Mesenchymal stem cell (in vitro differentiated cells and primary cell): ENCODE data around the gene FADS1.

Source experiments
- DNase-seq: peaks from one replicate; pipeline ENCODE4 v3.0.0-alpha.2; 2013
- H2AFZ ChIP-seq: one replicate; pipeline ENCODE4 v1.6.1; 2013; ENCODE audit warnings: low read depth, mild to moderate bottlenecking, control low read depth, inconsistent platforms, low read length, moderate library complexity
- H2AK5ac ChIP-seq: 2 replicates; pipeline ENCODE4 v1.6.1; 2013; ENCODE audit warnings: low read length, moderate library complexity, mild to moderate bottlenecking, inconsistent platforms; ENCODE audit not compliant: severe bottlenecking
- H2BK120ac ChIP-seq: one replicate; pipeline ENCODE4 v1.6.1; 2013; ENCODE audit warnings: low read depth, mild to moderate bottlenecking, inconsistent platforms, low read length, moderate library complexity
- H2BK12ac ChIP-seq, 2 experiments: one replicate each; pipeline ENCODE4 v1.6.1; 2013; ENCODE audit warnings: inconsistent platforms in 2 of 2, low read length in 2 of 2, mild to moderate bottlenecking in 2 of 2, moderate library complexity in 2 of 2, control low read depth in 1 of 2
- H2BK15ac ChIP-seq: one replicate; pipeline ENCODE4 v1.6.1; 2013; ENCODE audit warnings: mild to moderate bottlenecking, low read depth, inconsistent platforms; ENCODE audit not compliant: poor library complexity, severe bottlenecking
- H2BK5ac ChIP-seq: 2 replicates; pipeline ENCODE4 v1.6.1; 2013; ENCODE audit warnings: low read depth, mild to moderate bottlenecking, low read length, control low read depth, inconsistent platforms; ENCODE audit not compliant: poor library complexity, severe bottlenecking
- H3K14ac ChIP-seq, 2 experiments: one replicate each; pipeline ENCODE4 v1.6.1; 2013; ENCODE audit warnings: inconsistent platforms in 2 of 2, low read length in 2 of 2, control low read depth in 1 of 2, mild to moderate bottlenecking in 1 of 2, moderate library complexity in 1 of 2
- H3K18ac ChIP-seq, 2 experiments: one replicate each; pipeline ENCODE4 v1.6.1; 2013; ENCODE audit warnings: inconsistent platforms in 2 of 2, low read length in 2 of 2, control low read depth in 1 of 2, low read depth in 1 of 2, mild to moderate bottlenecking in 1 of 2
- H3K23ac ChIP-seq, 2 experiments: one replicate each; pipeline ENCODE4 v1.6.1; 2013; ENCODE audit warnings: inconsistent platforms in 2 of 2, low read length in 2 of 2, mild to moderate bottlenecking in 2 of 2, moderate library complexity in 2 of 2, control low read depth in 1 of 2
- H3K27ac ChIP-seq: 2 replicates; pipeline ENCODE4 v1.5.1; 2013; ENCODE audit warnings: mild to moderate bottlenecking, moderate library complexity, low read length, control low read depth, inconsistent platforms; ENCODE audit not compliant: poor library complexity, severe bottlenecking
- H3K27me3 ChIP-seq, 2 experiments: 2 replicates each; pipeline versions ENCODE4 v1.6.1 to v1.7.0; 2013; ENCODE audit warnings: low read length in 2 of 2, mild to moderate bottlenecking in 2 of 2, moderate library complexity in 2 of 2, control low read depth in 1 of 2, inconsistent platforms in 1 of 2; ENCODE audit not compliant: control insufficient read depth in 1 of 2, insufficient read depth in 1 of 2
- H3K36me3 ChIP-seq, 2 experiments: 2 replicates each; pipeline versions ENCODE4 v1.6.1 to v1.7.0; 2013; ENCODE audit warnings: low read length in 2 of 2, control low read depth in 1 of 2, inconsistent platforms in 1 of 2, low read depth in 1 of 2, mild to moderate bottlenecking in 1 of 2; ENCODE audit not compliant: insufficient read depth in 2 of 2, control insufficient read depth in 1 of 2
- H3K4ac ChIP-seq, 2 experiments: one replicate each; pipeline ENCODE4 v1.6.1; 2013; ENCODE audit warnings: inconsistent platforms in 2 of 2, low read length in 2 of 2, mild to moderate bottlenecking in 2 of 2, moderate library complexity in 2 of 2, control low read depth in 1 of 2, low read depth in 1 of 2
- H3K4me1 ChIP-seq: 2 replicates; pipeline ENCODE4 v1.6.1; 2013; ENCODE audit warnings: low read depth, low read length, control low read depth; ENCODE audit not compliant: control insufficient read depth, insufficient read depth
- H3K4me2 ChIP-seq: 2 replicates; pipeline ENCODE4 v1.6.1; 2013; ENCODE audit warnings: low read length, mild to moderate bottlenecking, inconsistent platforms; ENCODE audit not compliant: poor library complexity, severe bottlenecking
- H3K4me3 ChIP-seq, 2 experiments: 2 replicates each; pipeline versions ENCODE4 v1.5.1 to v1.7.0; 2013; ENCODE audit warnings: low read length in 2 of 2, mild to moderate bottlenecking in 2 of 2, control low read depth in 1 of 2, low read depth in 1 of 2; ENCODE audit not compliant: insufficient read depth in 1 of 2
- H3K79me1 ChIP-seq: replicated peaks from 2 replicates; pipeline ENCODE4 v1.6.1; 2013; ENCODE audit warnings: mild to moderate bottlenecking, control low read depth, low read length, inconsistent platforms; ENCODE audit not compliant: poor library complexity, severe bottlenecking
- H3K9ac ChIP-seq: 2 replicates; pipeline ENCODE4 v1.7.0; 2013; ENCODE audit warnings: mild to moderate bottlenecking, low read length, moderate library complexity
- H3K9me3 ChIP-seq: 2 replicates; pipeline ENCODE4 v1.7.0; 2013; ENCODE audit warnings: mild to moderate bottlenecking, low read length; ENCODE audit not compliant: control insufficient read depth
- H4K8ac ChIP-seq: one replicate; pipeline ENCODE4 v1.6.1; 2013; ENCODE audit warnings: inconsistent platforms, mild to moderate bottlenecking, low read length, moderate library complexity
- H4K91ac ChIP-seq: one replicate; pipeline ENCODE4 v1.6.1; 2013; ENCODE audit warnings: mild to moderate bottlenecking, low read length, inconsistent platforms
- WGBS: methylation state at CpG from one replicate; pipeline ENCODE4 v1.1.7; 2013; ENCODE audit warnings: mixed read lengths; 5-methylcytosine and 5-hydroxymethylcytosine counted together

Gene FADS1

GRCh38 chr11:61817471-61818202 lies 834 bp upstream of the FADS1 start:
- Histone ChIP-seq H2AK5ac (peak overlapping the region; percentile 84), H2BK120ac (peak overlapping the region; percentile 81), H3K4me2 (peak overlapping the region; percentile 85), H3K27ac (peak overlapping the region; percentile 83), H2BK15ac (peak overlapping the region; percentile 54), H4K91ac (no peak overlapping the region), H3K9me3 (no peaks in the 10 kb centered on the region), H3K18ac (peak overlapping the region; percentile 89 to 96), H3K36me3 (peaks cover 7 to 9% of the 10 kb centered on the region in 2 experiments), H3K23ac (no peak overlapping the region), H3K4me1 (peaks cover 9% of the 10 kb centered on the region), H4K8ac (no peak overlapping the region), H3K4ac (no peak overlapping the region), H2AFZ (no peak overlapping the region), H3K27me3 (no peaks in the 10 kb centered on the region), H3K14ac (peak overlapping the region in 1 of 2 experiments; percentile 28), H3K9ac (peak overlapping the region; percentile 97), H2BK12ac (no peak overlapping the region), H3K4me3 (peak overlapping the region in 1 of 2 experiments; percentile 92), H3K79me1 (peaks cover 12% of the 10 kb centered on the region), H2BK5ac (no peak overlapping the region)
- 53% methylated on average over 5 of the region's 6 CpGs for WGBS
- DNase-seq, result no peak

GRCh38 chr11:61815790-61816735 lies 740 bp downstream of the FADS1 start:
- Histone ChIP-seq H3K4me1 (peaks cover 9% of the 10 kb centered on the region), H3K9ac (peak overlapping the region; percentile 97)
- under 1% methylated on average over 68 of the region's 69 CpGs for WGBS

GRCh38 chr11:61814958-61815789 lies 1.6 kb downstream of the FADS1 start:
- Histone ChIP-seq H3K79me1 (peaks cover 17% of the 10 kb centered on the region), H2BK12ac (peak overlapping the region; percentile 79 to 80), H3K4ac (peak overlapping the region; percentile 97 to 99), H3K4me3 (peak overlapping the region; percentile 74 to 92), H2AK5ac (peak overlapping the region; percentile 61), H3K4me2 (peak overlapping the region; percentile 85), H3K27me3 (no peaks in the 10 kb centered on the region), H4K91ac (peak overlapping the region; percentile 99), H3K9me3 (no peaks in the 10 kb centered on the region), H3K9ac (peak overlapping the region; percentile 97), H4K8ac (peak overlapping the region; percentile 98), H3K18ac (peak overlapping the region; percentile 98 to 99), H3K36me3 (peaks cover 30 to 34% of the 10 kb centered on the region in 2 experiments), H2AFZ (no peak overlapping the region), H3K23ac (peak overlapping the region; percentile 51 to 90), H2BK5ac (peak overlapping the region; percentile 77), H3K27ac (peak overlapping the region; percentile 87), H3K14ac (peak overlapping the region in 1 of 2 experiments; percentile 99), H2BK120ac (peak overlapping the region; percentile 98), H2BK15ac (peak overlapping the region; percentile 83), H3K4me1 (peaks cover 7% of the 10 kb centered on the region)
- peak; percentile 97 for DNase-seq
- WGBS, result 2% methylated on average over 65 of the region's 66 CpGs

More at GRCh38 chr11:61815790-61816735, 740 bp downstream of the FADS1 start:
- Histone ChIP-seq H2BK12ac (peak overlapping the region; percentile 51 to 79), H2BK120ac (peak overlapping the region; percentile 90), H3K9me3 (no peaks in the 10 kb centered on the region), H4K8ac (peak overlapping the region; percentile 98), H3K4me3 (peak overlapping the region; percentile 74 to 92), H3K23ac (peak overlapping the region; percentile 51 to 90), H3K18ac (peak overlapping the region; percentile 98 to 99), H3K79me1 (peaks cover 15% of the 10 kb centered on the region), H2BK5ac (peak overlapping the region; percentile 77), H2AK5ac (peak overlapping the region; percentile 17), H4K91ac (peak overlapping the region; percentile 99), H2AFZ (no peak overlapping the region), H3K27me3 (no peaks in the 10 kb centered on the region), H3K4ac (peak overlapping the region; percentile 95 to 99), H3K14ac (peak overlapping the region in 1 of 2 experiments; percentile 99), H3K36me3 (peaks cover 21 to 25% of the 10 kb centered on the region in 2 experiments), H2BK15ac (peak overlapping the region; percentile 83), H3K27ac (peak overlapping the region; percentile 82), H3K4me2 (peak overlapping the region; percentile 85)
- peak; percentile 80 for DNase-seq
